H7 (cell line): ENCODE data around the gene WASF2. TPM values are rescaled to one million over a fixed set of nuclear protein-coding genes. Genes with fewer than 3 reads are reported as not detected.
A peak's percentile ranks its signal among the peaks of the same experiment; 100 is the strongest.
"Not testable (repeated sequence)": the region's sequence is repeated elsewhere in the genome, so short reads cannot be mapped to it uniquely, and the experiment has no call there.

Experiments
- DNase-seq: peaks from one replicate; pipeline ENCODE4 v3.0.0; 2012
- H3K27me3 ChIP-seq: 2 replicates; pipeline ENCODE4 v1.6.0; 2011; ENCODE audit warnings: mild to moderate bottlenecking, low read length; ENCODE audit not compliant: control insufficient read depth, insufficient read depth
- H3K36me3 ChIP-seq: replicated peaks from 2 replicates; pipeline ENCODE4 v1.5.1; 2011; ENCODE audit warnings: low read length; ENCODE audit not compliant: control insufficient read depth, insufficient read depth
- H3K4me3 ChIP-seq: 2 replicates; pipeline ENCODE4 v1.5.1; 2011; ENCODE audit warnings: low read depth, mild to moderate bottlenecking, control low read depth, low read length, moderate library complexity; ENCODE audit not compliant: insufficient read depth
- total RNA-seq: library from RNA; depleted of rRNA; stranded (reverse); fragments of >200 nt; shearing (Covaris generic); gene quantifications from 2 replicates; pipeline ENCODE4 v1.2.3, GENCODE V29; 2014

The WASF2 gene
- total RNA-seq, 1 experiment from 2014 or later, result 34.3 TPM

GRCh38 chr1:27391511-27392095 is 98.4 kb downstream of the WASF2 start:
- Histone ChIP-seq H3K4me3 (peak overlapping the region; percentile 42), H3K36me3 (peaks cover 3% of the 10 kb centered on the region; the same call in 1 of the 2 replicates), H3K27me3 (no peaks in the 10 kb centered on the region; the same call in 1 of the 2 replicates)
- DNase-seq, result peak; percentile 83

GRCh38 chr1:27388337-27389005 is 101.5 kb downstream of the WASF2 start:
- Histone ChIP-seq H3K4me3 (no peak overlapping the region), H3K27me3 (peaks cover under 1% of the 10 kb centered on the region; the same call in 1 of the 2 replicates), H3K36me3 (no peaks in the 10 kb centered on the region)
- peak; percentile 81 for DNase-seq

DNA sequence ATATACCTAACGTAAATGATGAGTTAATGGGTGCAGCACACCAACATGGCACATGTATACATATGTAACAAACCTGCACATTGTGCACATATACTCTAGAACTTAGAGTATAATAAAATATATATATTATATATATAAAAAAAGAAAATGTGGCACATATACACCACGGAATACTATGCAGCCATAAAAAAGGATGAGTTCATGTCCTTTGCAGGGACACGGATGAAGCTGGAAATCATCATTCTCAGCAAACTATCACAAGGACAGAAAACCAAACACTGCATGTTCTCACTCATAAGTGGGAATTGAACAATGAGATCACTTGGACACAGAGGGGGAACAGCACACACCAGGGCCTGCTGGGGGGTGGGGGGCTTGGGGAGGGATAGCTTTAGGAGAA is 105.2 kb downstream of the WASF2 start:
- H3K27me3 ChIP-seq, result peaks cover 14% of the 10 kb centered on the region; the same call in 1 of the 2 replicates
- not testable (repeated sequence) for H3K36me3 ChIP-seq, H3K4me3 ChIP-seq, DNase-seq

DNA sequence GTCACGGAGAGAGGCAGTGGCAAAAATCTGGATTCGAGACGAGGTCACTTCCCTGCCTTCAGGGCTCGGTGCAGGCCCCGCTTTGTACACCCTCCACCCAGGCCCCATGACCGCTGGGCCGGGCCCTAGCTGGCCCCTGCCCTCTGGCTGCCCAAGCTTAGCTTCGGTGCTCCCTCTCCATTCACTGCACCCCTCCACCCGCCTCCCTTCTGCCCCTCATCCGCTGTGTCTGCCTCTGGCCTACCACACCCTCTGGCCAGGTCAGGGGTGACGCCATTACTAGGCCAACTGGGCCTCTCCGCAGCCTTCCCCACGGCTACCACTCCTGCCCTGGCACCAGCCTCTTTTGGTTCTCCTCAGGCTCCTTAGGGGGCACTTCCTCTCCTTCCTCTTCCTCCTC is 106.3 kb downstream of the WASF2 start:
- Histone ChIP-seq H3K27me3 (peaks cover 14% of the 10 kb centered on the region; the same call in 1 of the 2 replicates), H3K36me3 (no peaks in the 10 kb centered on the region), H3K4me3 (peak overlapping the region; percentile 27; the same call in 1 of the 2 replicates)
- DNase-seq, result no peak

DNA sequence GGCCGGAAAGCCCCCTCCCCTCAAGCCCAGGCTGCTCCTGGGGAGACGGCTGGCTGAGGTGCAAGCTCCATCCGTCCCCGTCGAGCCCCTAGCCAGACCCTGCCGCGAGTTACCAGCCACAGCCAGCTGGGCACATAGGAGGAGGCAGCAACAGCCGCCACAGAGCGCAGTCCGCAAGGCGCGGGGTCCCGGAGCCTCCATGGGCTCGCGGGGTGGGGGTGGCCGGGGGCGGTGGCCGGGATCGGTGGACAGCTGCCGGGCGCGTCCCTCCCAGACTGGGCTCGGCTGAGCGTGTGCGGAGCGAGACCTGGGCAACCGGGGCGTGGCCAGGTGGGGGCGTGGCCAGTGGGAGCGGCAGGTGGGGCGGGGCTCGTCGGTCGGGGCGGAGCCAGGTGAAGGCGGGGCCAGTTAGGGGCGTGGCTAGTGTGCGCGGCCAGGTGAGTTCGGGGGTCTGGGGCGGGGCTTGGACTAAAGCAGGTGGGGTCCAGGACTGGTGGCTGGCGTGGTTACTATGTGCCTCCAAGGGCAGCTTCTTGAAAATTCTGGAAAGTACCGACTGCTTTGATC is 106.8 kb downstream of the WASF2 start, which contains the start of gene CD164L2:
CD164L2 (minus strand) TSS at position 295 of the 567 bp plus-strand sequence; CDS start at position 201, 94 bp downstream.
- DNase-seq, result peak; percentile 99
- peaks cover 14% of the 10 kb centered on the region; the same call in 1 of the 2 replicates for H3K27me3 ChIP-seq
- H3K4me3 ChIP-seq, result peak within 1 kb of the TSS; percentile 52
- H3K36me3 ChIP-seq, result no peaks in the 10 kb centered on the region

GRCh38 chr1:27381969-27382762 is 107.8 kb downstream of the WASF2 start:
- peaks cover 14% of the 10 kb centered on the region; the same call in 1 of the 2 replicates for H3K27me3 ChIP-seq
- no peaks in the 10 kb centered on the region for H3K36me3 ChIP-seq
- no peak overlapping the region for H3K4me3 ChIP-seq
- DNase-seq, result no peak

GRCh38 chr1:27380766-27381733 is 108.9 kb downstream of the WASF2 start:
- DNase-seq, result no peak
- H3K4me3 ChIP-seq, result no peak overlapping the region

DNA sequence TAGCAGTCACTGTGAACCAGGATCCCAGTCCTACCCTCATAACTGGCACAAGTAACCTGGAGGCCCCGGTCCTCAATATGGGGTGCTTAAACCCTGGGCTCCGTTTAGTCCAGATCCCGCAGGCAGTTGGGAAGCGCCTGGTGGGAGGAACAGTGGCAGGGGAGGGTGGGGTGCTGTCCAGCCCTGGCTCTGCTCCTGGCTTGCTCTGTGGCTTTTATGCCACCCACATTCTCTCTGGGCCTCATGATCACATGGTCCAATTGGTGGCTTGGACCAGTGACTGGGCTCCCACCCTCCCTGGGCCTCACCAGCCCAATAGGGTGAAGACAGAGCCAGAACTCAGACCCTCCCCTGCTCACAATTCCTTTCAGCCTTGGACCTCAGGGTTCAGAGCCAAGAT is 109.7 kb downstream of the WASF2 start:
- peaks cover 14% of the 10 kb centered on the region; the same call in 1 of the 2 replicates for H3K27me3 ChIP-seq
- H3K4me3 ChIP-seq, result no peak overlapping the region
- H3K36me3 ChIP-seq, result no peaks in the 10 kb centered on the region
- no peak for DNase-seq

More at GRCh38 chr1:27380766-27381733, 108.9 kb downstream of the WASF2 start:
- Histone ChIP-seq H3K27me3 (peaks cover 14% of the 10 kb centered on the region; the same call in 1 of the 2 replicates), H3K36me3 (no peaks in the 10 kb centered on the region)

- Histone ChIP-seq H3K36me3 (no peaks in the 10 kb centered on the region), H3K27me3 (peaks cover 14% of the 10 kb centered on the region; the same call in 1 of the 2 replicates), H3K4me3 (no peak overlapping the region)
- no peak for DNase-seq
Observed at GRCh38 chr1:27379564-27380122, 110.3 kb downstream of the WASF2 start.

GRCh38 chr1:27377760-27378495 is 112.0 kb downstream of the WASF2 start:
- DNase-seq, result no peak
- H3K36me3 ChIP-seq, result no peaks in the 10 kb centered on the region
- peaks cover 11% of the 10 kb centered on the region; the same call in 1 of the 2 replicates for H3K27me3 ChIP-seq
- no peak overlapping the region for H3K4me3 ChIP-seq

GRCh38 chr1:27374362-27375086 is 115.4 kb downstream of the WASF2 start, which contains the start of gene FCN3:
Gene FCN3 (minus strand): TSS chr1:27374824. CDS start chr1:27374818, 6 bp downstream.
- DNase-seq, result no peak
- Histone ChIP-seq H3K36me3 (no peaks in the 10 kb centered on the region), H3K27me3 (no peaks in the 10 kb centered on the region), H3K4me3 (no peak within 1 kb of the TSS)
